Ovary (tissue), 9 donors: Measurements from ENCODE around the gene GRB7. TPM values are rescaled to one million over a fixed set of nuclear protein-coding genes. Genes with fewer than 3 reads are reported as not detected.

ENCODE experiments used
- DNase-seq, 5 donors: peaks; one replicate each; pipeline ENCODE4 v3.0.0-alpha.2; 2019 to 2020
- H3K27ac ChIP-seq, 2 donors: fragments of 200-600 bp; one replicate each; pipeline versions ENCODE4 v1.5.1 to v1.8.0; 2019 to 2022
- H3K27me3 ChIP-seq: fragments of 200-600 bp; one replicate; pipeline ENCODE4 v1.8.0; 2022
- H3K36me3 ChIP-seq: fragments of 200-600 bp; sonication (generic); one replicate; pipeline ENCODE4 v1.5.1; 2019
- H3K4me1 ChIP-seq: one replicate; pipeline ENCODE4 v1.8.1; 2013; ENCODE audit warnings: mild to moderate bottlenecking, moderate library complexity; ENCODE audit not compliant: insufficient read depth
- H3K4me3 ChIP-seq: fragments of 200-600 bp; sonication (generic); one replicate; pipeline ENCODE4 v1.5.1; 2017
- H3K9me3 ChIP-seq, 2 donors: fragments of 200-600 bp in 1 of 2; sonication (generic) in 1 of 2; one replicate each; pipeline versions ENCODE4 v1.5.1 to v1.8.1; 2013 to 2019; ENCODE audit warnings: mild to moderate bottlenecking in 1 of 2, moderate library complexity in 1 of 2
- CTCF ChIP-seq, 3 donors: fragments of 450-650 bp in 2 of 3; fragments of 200-600 bp in 1 of 3; IDR thresholded peaks; one replicate each; pipeline versions ENCODE4 v1.5.1 to v1.8.0; 2016 to 2022; ENCODE audit warnings: antibody characterized with exemption in 3 of 3, mild to moderate bottlenecking in 1 of 3
- EP300 ChIP-seq: sonication (generic); formaldehyde crosslinking; IDR thresholded peaks from one replicate; pipeline ENCODE4 v1.6.1; 2017; ENCODE audit warnings: antibody characterized with exemption
- POLR2A ChIP-seq: fragments of 450-650 bp; IDR thresholded peaks from one replicate; pipeline ENCODE4 v1.6.1; 2017; ENCODE audit warnings: antibody characterized with exemption, mild to moderate bottlenecking, moderate library complexity
- WGBS, 3 donors: extraction: QIAGEN DNeasy Blood & Tissue Kit in 1 of 3; methylation state at CpG; one replicate each; pipeline versions ENCODE4 v1.1.5 to v1.1.7; 2013 to 2017; 5-methylcytosine and 5-hydroxymethylcytosine counted together
- intact Hi-C, 4 donors: fragments of 100-400 bp; cut with DNase I; formaldehyde crosslinking; loops; one replicate each; pipeline versions ENCODE4 v1.11.0 to v1.15.1; 2022 to 2023
- polyA plus RNA-seq, 2 donors: library from polyadenylated mRNA; stranded (reverse); fragments of 200-250 nt in 1 of 2; fragments of 350-450 nt in 1 of 2; fragmentation: Illumina TruSeq in 1 of 2; extraction: RNeasy Lipid Tissue Mini Kit (QIAGEN cat#74804) in 1 of 2; gene quantifications; one replicate each; pipeline ENCODE4 v1.2.3, GENCODE V29; 2013 to 2014
- total RNA-seq, 7 donors: library from RNA; depleted of rRNA in 2 of 7; stranded (reverse); fragments of >200 nt in 2 of 7; fragmentation: NEBNext Ultra II Directional in 3 of 7; extraction: Animal tissue kit (Norgen Biotek cat#: 25700) in 3 of 7; gene quantifications; one replicate each; pipeline versions ENCODE4 v1.1.0 to v1.2.4, GENCODE V29; 2016 to 2023
- donor health status: DM: no; HTN: no; CAD: no; lungs with moderate emphysema.
- donor health status: DM: no; HTN: no; CAD: no.
- donor health status: Bipolar disorder and iron deficiency.
- donor health status: DM: yes; HTN: yes; CAD: no.
- donor health status: DM: no; HTN: no; CAD: no.
- donor health status: DM: yes; HTN: yes; CAD: no.

GRB7 gene
- total and polyA plus RNA-seq, 9 donors: 0.23 to 63.0 (median 2.1) TPM

- Histone ChIP-seq H3K4me1 (peaks cover 2% of the 10 kb centered on the region), H3K27ac (no peak overlapping the region), H3K4me3 (no peak overlapping the region), H3K9me3 (no peaks in the 10 kb centered on the region), H3K27me3 (no peaks in the 10 kb centered on the region), H3K36me3 (no peaks in the 10 kb centered on the region)
- intact Hi-C loops: no loop called here
- WGBS, 3 donors: 71 to 76% (median 74%) methylated on average over 10 of the region's 10 CpGs
- DNase-seq: no peak
- no peak for TF ChIP-seq CTCF (IDR thresholded peaks at IDR 0.05)
- no peak for TF ChIP-seq POLR2A
- no peak for TF ChIP-seq EP300
Measured at GRCh38 chr17:39736319-39737165, 1.2 kb upstream of the GRB7 start.

GRCh38 chr17:39737206-39737759, 455 bp upstream of the GRB7 start:
- no peak for TF ChIP-seq POLR2A
- TF ChIP-seq EP300: no peak
- no peak for TF ChIP-seq CTCF (IDR thresholded peaks at IDR 0.05)
- WGBS, 3 donors: 48 to 56% (median 51%) methylated on average over 13 of the region's 13 CpGs
- Histone ChIP-seq H3K27ac (no peak overlapping the region), H3K4me1 (peaks cover 2% of the 10 kb centered on the region), H3K36me3 (no peaks in the 10 kb centered on the region), H3K9me3 (no peaks in the 10 kb centered on the region), H3K27me3 (no peaks in the 10 kb centered on the region), H3K4me3 (no peak overlapping the region)
- intact Hi-C loops: no loop called here
- DNase-seq: no peak

GRCh38 chr17:39738568-39738901, 797 bp downstream of the GRB7 start:
- no peak overlapping the region for H3K27ac ChIP-seq

GRCh38 chr17:39738983-39739884, 1.5 kb downstream of the GRB7 start:
- H3K27ac ChIP-seq: no peak overlapping the region
- 4 to 6% (median 4%) methylated on average over 31 to 32 of the region's 32 CpGs for WGBS, 3 donors

More at GRCh38 chr17:39738568-39738901, 797 bp downstream of the GRB7 start:
- no peaks in the 10 kb centered on the region for H3K27me3 ChIP-seq
- WGBS, 3 donors: 0 to 1% (median 1%) methylated on average over 13 of the region's 13 CpGs
- peaks cover 2% of the 10 kb centered on the region for H3K4me1 ChIP-seq
- no peaks in the 10 kb centered on the region for H3K36me3 ChIP-seq
- TF ChIP-seq POLR2A: no peak
- peak overlapping the region; percentile 11 for H3K4me3 ChIP-seq
- no peak for DNase-seq
- no peaks in the 10 kb centered on the region for H3K9me3 ChIP-seq
- intact Hi-C loops: no loop called here

More at GRCh38 chr17:39738983-39739884, 1.5 kb downstream of the GRB7 start:
- H3K4me1 ChIP-seq: peaks cover 2% of the 10 kb centered on the region
- DNase-seq: peak in 1 of 5 donors; percentile 50
- no peaks in the 10 kb centered on the region for H3K9me3 ChIP-seq
- intact Hi-C loops: no loop called here
- H3K36me3 ChIP-seq: no peaks in the 10 kb centered on the region
- peak overlapping the region; percentile 11 for H3K4me3 ChIP-seq
- TF ChIP-seq EP300: no peak
- no peak for TF ChIP-seq CTCF (IDR thresholded peaks at IDR 0.05)
- no peak for TF ChIP-seq POLR2A
- H3K27me3 ChIP-seq: no peaks in the 10 kb centered on the region
